GM19099 (cell line): ENCODE results near the gene ANTXR2.

Experiments
- POLR2A ChIP-seq: IDR thresholded peaks from 3 replicates; pipeline ENCODE4 v1.6.1; 2011; ENCODE audit warnings: low read depth; ENCODE audit not compliant: insufficient read length; ENCODE audit errors: extremely low read depth

ANTXR2 gene

DNA sequence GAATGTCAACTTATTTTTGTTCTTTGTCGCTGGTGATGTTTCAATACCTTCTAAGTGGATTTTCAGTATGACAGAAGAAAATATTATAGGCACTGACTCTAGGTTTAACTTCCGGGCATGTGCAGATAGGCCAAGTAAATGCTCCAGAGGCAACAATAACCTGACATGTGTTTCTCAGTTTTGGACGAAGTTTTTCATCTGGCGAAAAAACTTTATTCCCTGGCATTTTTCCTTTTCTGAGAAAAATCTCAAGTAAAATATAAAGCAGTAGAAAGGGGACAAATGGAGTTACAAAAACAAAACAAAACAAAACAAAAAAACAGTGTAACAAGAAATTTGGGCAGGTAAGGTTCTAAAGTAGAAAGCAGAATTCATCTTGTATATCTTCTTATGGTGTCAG is 173.5 kb downstream of the ANTXR2 start:
- no peak for TF ChIP-seq POLR2A

DNA sequence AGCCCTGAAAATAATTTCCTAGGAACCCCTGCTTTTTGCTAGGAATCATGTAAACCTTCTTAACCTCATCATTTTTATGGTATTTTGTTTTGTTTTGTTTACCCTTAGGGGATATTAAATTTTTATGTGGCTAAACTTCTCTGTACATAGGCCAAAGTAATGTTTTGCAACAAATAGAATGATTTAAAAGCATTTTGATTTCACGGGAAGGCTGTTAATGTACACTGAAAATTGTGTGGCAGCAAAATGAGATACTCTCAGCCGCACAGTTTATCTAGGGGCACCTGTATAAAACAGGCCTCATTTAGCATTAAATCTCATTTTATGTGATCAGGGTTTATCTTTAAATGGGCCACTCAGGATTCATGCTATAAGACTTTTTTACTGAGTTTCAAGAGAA is 175.0 kb downstream of the ANTXR2 start:
- TF ChIP-seq POLR2A, result no peak

DNA sequence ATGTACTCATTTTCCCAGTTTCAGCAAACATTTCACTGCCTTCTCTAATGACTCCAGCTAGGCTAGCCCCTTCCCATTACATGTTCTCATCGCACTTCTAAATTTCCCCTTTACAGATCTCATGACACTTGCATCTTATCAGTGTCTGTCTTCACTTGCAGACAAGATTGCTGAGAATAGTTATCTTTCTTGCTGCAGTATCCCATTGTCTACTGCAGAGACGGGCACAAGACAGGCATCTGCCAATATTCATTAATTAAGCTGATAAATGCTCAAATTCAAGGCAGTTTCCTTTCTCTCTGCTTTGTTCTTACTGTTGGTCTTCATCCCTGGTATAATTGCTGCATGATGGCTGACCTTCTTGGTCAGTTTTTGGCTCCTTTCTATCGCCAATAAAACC is 175.9 kb downstream of the ANTXR2 start:
- TF ChIP-seq POLR2A, result no peak

DNA sequence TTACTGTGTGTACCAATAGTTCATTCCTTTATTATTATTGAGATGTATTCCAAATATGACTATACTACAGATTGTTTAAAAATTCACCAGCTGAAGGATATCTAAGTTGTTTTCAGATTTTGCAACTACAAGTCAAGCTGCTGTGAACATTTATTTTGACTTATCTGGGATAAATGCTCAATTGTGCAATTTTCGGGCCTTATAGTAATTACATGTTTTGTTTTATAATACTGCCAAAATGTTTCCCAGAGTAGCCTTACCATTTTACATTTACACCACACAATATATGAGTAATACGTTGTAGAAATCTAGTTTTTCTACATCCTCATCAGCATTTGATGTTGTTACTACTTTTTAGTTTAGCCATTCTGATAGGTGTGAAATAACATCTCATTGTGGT is 179.6 kb downstream of the ANTXR2 start:
- no peak for TF ChIP-seq POLR2A

DNA sequence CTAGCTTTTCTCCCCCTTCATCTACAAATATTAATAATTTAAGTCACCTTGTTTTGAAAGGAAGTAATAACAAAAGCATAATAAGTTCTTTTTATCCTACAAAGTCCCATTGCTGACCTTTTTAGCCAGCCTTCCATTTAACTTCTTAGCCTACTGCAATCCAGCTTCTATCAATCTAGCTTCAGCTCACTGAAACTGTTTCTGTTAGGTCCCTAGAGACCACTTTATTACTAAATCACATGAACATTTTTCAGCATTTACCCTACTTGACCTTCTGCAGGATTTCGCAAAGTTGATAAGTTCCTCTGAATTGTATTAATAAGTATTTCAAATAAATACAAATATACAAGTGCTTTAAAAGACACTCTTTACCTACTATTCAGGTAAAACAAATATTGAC is 186.5 kb downstream of the ANTXR2 start:
- TF ChIP-seq POLR2A, result no peak

DNA sequence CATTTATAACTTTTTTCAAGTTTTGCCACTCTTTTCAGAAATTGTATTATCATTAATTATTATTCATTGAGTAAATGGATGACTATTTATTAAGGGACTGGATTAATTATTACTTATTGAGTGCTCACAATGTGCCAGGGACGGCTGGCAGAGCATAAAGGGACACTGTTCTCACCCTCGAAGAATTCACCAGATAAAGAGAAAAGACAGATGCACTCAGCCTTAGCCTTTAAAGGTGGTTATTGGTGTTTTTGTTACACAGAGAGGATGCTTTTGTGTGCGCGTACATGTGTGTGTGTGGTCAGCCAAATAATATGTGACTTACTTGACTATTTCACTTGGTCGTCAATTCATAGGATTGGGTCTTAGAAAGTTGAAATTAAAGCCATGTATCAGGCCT is 187.0 kb downstream of the ANTXR2 start:
- TF ChIP-seq POLR2A, result no peak

DNA sequence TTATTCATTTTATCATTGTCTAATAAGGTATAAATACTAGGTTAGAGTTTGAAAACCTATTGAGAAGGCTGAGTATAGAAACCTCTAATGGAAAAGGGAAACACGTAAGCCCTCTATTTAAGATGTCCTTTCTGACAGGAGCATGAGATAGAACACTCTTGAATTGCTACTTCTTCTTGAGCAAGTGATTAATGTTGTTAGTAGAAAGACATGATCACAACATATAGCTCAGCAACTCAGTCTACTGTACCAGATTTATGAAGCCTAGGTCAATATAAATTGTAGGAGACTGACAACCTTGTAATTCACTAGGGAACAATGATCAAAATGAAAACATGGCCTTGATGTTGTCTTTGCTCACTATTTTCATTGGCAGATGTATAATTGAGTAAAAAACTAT is 189.7 kb downstream of the ANTXR2 start:
- TF ChIP-seq POLR2A, result no peak

DNA sequence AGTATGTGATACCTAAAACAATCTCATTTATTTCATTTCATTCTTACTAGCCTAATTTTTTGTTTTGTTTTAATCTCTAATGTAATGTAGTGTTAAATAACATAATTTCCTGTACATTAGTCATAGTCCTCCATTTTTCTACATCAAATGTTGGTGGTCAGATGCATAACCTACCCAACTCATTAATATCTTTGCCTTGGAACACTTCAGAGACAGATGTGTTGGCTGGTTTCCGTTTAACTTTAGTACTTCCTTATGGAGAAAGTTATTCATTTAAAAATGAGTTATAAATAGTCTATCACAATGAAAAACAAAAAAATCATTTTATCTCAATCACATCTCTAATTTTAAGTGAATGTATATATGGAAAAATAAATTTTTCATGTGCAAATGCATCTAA is 190.2 kb downstream of the ANTXR2 start:
- TF ChIP-seq POLR2A, result no peak

DNA sequence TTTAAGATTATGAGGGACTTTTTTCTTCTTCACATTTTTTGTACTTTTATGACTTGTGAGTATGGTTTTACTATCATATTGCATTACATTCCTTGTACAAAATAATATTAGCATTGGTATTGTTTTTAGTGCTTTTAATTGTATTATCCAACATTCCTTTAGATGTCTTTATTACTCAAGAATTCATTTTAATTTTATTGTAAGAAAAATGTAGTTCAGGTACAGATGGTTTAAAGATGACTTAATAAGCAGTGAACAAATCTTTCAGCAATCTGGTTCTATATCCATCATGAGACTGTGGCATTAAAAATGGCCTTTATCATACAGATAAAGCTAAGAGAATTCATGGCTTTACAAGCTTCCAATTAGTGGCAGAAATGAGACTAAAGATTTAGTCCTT is 191.6 kb downstream of the ANTXR2 start:
- no peak for TF ChIP-seq POLR2A

DNA sequence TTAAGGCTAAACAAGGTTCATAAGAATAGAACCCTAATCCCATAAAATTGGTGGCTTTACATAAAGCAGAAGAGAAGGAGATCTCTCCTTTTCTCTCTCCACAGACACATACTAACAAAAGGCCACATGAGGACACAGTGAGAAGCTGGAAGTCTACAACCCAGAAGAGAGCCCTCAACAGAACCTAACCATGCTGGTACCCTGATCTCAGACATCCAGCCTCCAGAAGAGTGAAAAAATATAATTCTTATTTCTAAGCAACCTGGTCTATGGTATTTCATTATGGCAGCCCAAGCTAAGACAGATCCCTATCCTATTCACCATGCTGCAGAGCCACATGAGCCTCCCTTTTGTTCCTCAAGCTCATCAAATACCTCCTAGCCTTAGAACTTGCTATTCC is 195.5 kb downstream of the ANTXR2 start:
- no peak for TF ChIP-seq POLR2A

DNA sequence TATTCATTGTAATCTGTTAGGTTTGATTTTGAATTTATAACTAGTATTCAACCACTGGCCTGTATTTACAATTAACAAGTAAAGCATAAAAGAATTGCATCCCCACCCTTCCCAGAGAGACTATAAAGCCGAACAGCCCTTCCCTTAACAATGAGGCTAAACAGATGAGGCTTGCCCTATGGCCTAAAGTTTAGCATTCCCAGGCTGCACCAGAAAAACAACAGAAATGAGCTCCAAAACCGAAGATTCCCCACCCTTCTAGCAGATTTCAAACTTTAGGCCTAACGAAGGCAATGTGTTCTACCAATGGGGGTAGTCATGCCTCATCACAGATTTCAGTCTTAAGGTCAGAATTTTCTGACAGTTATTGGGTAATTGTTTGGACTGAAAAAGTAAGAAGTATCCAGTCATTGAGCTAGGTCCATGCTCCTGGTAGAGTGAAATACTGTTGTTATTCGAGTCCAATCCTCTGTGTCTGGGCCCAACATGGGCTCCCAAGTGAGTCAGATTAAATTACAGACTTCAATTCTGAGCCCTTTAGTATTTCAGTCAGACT is 197.6 kb downstream of the ANTXR2 start:
- TF ChIP-seq POLR2A, result no peak

DNA sequence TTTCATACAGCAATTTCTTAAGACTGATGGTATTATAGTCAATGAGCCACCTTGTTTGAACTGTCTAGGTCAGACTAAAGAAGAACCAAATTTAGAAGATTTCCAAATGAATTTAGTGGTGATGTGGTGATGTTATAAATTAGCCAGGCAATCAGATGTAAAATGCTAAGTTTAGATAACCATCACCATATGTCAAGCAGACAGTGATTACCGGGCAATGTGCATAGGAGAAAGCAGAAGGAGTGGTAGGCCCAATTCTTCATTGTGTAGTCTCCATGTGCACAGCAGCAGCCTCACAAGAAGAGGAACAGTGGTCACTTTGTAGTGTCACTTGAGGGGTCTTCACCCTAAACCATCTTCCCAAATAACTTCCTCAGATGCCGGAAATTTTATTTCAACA is 198.8 kb downstream of the ANTXR2 start:
- TF ChIP-seq POLR2A, result no peak

DNA sequence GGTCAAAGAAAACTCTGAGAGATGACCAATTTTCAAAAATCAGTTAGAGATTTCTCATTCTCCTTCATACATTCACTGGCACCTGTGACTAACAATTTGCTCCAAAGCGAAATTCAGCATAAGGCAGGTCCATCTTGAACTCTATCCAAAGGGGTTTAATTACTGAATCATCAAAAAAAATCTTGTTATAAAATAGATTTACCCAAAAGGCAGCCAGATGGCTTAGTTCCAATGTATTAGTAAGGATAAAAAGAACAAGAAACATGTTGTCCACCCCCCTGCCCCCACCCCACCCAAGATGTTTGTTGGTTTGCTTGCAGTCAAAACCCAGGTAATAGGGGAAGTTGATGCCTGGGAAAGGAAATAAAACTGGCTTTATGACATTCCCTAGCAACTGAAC is 200.3 kb downstream of the ANTXR2 start:
- TF ChIP-seq POLR2A, result no peak

DNA sequence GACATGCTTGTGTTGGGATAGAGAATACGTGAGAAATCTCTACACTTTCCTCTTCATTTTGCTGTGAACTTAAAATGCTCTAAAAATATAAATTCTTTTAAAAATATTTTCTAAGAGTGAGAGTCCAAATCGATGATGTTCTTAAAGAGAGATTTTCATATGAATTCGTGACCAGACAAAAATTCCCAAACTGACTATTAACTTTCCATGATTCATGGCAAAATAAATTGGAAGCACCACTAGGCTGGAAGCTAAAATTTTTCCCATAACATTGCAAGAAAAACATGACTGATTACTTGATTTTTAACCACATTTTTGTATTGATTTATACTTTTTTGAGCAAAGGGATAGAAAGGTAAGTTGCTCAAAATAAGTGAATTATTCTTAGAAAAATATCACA is 201.1 kb downstream of the ANTXR2 start:
- TF ChIP-seq POLR2A, result no peak

DNA sequence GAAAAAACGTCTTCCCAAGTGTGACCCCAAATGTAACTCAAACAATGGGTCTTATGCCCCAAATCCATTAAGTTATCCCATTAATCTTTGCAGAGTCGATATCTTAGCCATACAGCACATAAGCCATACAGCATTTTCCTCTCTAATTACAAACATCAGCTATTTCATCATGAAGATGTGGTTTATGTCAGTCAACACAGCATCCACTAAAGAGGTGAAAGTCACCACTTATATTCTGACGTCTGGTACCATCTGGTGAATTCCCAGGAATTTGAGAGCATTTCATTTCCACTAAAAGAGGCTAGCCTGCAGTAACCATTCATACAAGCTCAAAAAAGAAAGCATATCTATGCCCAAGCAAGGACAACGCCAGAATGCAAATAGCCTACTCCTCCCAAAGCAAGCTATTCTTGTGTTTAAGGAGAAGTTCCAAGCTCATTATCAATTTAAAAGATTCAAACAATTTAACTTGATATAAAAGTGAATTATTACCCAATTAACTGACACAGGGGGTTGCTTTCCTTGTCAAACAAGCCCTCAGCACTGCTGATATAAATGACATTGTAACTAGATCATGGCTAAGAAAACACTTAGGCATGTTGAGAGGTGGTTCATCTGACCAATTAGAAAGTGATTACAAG is 203.3 kb downstream of the ANTXR2 start:
- no peak for TF ChIP-seq POLR2A

DNA sequence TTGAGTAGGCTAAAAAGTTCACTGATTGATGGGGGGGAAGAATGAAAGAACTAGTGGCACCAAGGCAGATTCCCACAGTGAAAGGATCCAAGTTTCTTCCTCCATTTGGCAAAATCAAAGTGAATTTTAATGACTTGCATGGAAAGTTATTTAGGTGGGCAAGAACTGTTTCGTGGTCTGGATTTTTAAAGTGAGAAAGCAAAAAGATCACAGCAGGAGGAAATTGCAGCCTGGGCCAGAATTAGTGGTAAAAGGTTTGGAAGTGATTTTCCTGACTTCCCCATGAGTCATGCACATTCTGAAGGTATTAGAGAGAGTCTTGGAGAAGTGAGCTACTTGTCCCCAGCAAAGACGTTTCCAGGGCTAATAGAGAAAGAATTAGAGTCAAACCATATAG is 207.8 kb downstream of the ANTXR2 start:
- TF ChIP-seq POLR2A, result no peak

DNA sequence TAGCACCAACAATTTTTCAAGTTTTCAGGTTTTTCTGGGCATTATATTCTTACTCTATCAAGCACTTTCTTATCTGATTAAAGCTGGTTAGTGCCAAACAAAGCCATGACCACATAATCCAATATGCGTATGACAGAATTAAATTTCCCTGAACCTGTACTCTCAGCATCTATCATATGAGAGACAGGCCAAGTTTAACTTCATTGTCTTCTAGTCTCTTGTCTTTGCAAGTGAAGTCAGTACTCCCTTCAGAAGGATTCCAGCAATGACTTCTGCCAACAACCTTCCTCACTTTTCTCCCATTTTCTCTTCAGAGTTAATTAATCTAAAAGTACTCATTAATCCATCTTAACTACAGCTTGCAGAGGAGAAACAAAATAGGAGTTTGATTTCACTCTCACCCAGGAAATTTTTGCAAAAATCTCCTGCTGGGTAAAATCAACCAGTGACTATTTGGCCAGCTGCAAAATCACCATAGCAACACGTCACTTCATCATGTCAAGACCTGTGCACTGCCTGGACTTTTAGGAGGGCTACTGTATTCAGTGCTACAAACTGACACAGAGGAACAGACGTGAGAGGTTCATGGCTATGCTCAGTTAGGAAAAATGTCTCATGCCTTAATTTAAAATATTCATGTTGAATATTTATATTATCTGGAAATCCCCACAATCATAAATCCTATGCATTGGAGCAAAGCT is 208.4 kb downstream of the ANTXR2 start:
- no peak for TF ChIP-seq POLR2A

DNA sequence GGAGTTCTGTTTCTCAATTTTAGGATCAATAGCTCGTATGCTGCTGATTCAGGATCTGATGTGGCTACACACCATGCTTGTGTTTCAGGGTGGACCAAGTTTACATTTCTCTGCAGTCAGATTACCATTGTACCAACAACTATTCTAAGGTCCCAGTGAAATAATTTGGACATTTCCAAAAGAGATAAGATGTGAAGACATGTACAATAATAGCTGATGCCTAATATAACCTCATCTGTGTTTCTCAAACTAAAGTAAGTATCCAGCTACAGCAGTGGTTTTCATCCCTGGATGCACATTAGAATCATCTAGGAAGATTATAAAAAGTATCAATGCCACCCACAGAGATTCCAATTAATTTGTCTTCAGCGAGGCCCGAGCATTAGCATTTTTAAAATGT is 209.7 kb downstream of the ANTXR2 start:
- TF ChIP-seq POLR2A, result no peak

DNA sequence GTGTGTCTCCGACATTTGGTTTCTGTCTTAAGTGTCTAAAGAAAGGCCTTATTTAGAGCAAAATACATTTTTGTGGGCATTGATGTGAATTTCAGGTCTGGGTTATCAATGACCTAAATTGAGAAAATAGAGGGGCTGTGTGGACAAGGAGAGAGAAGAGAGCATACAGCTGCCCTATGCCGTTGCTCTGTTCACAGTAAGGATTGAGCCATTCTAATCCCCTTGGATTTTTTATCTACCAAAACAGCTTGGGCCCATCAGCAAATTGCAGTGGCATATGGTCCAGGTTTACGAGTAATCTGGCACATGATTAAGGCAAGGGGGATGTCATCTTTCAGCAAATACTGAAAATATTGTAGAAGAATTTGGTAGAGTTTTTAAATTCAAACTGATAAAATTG is 210.2 kb downstream of the ANTXR2 start:
- no peak for TF ChIP-seq POLR2A
